Measurements from ENCODE around the gene DGKD.

The DGKD gene

DNA sequence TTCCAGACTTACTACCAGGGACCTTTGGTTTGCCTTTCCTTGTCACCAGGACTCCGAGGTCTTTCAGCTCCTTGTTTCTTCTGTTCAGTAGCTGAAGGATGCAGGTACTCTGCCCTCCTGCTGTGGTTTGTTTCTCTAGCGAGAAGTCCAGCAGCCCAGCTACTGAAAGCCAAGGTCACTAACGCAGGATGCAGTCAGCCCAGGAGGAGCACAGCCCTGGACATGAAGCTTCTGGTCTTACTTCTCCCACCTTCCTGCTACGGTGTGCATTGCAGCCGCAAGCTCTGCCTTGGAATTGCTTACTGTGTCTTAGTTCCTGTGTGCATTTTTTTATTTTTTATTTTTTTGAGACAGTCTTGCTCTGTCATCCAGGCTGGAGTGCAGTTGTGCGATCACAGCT lies 62.4 kb downstream of the DGKD start:
- no peaks in the 10 kb centered on the region for H3K9me3 ChIP-seq (ENCODE audit: low read length)
- peaks cover 3% of the 10 kb centered on the region for H3K36me3 ChIP-seq (ENCODE audit: insufficient read depth, low read length)
- peaks cover 9% of the 10 kb centered on the region for H3K4me1 ChIP-seq (ENCODE audit: insufficient read depth, low read length)
- no peaks in the 10 kb centered on the region for H3K27me3 ChIP-seq (ENCODE audit: insufficient read depth, low read length)
- no peak overlapping the region for H3K4me3 ChIP-seq (ENCODE audit: low read length)
- H2AFZ ChIP-seq (ENCODE audit: low read depth, low read length), result no peak overlapping the region

DNA sequence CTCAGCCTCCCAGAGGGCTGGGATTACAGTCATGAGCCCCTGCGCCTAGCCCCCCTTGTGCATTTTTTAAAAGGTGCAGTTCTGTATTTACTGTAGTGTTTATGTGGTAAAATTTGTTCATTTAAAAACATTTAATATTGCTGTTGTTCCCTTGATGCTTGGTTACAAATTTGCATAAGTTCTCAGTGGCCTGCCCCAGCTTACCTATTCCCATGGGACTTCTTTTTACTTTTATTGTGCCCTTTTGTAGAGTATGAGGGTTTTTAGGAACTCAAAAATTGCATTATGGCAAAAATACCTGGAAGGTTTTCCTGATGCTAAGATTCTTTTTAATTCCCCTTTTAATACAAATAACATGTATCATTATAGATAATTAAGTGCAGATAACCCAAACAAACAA lies 63.0 kb downstream of the DGKD start:
- H3K4me1 ChIP-seq (ENCODE audit: insufficient read depth, low read length), result peaks cover 9% of the 10 kb centered on the region
- H3K27me3 ChIP-seq (ENCODE audit: insufficient read depth, low read length), result no peaks in the 10 kb centered on the region
- no peak overlapping the region for H3K4me3 ChIP-seq (ENCODE audit: low read length)
- peaks cover 3% of the 10 kb centered on the region for H3K36me3 ChIP-seq (ENCODE audit: insufficient read depth, low read length)
- no peak overlapping the region for H2AFZ ChIP-seq (ENCODE audit: low read depth, low read length)
- no peaks in the 10 kb centered on the region for H3K9me3 ChIP-seq (ENCODE audit: low read length)

DNA sequence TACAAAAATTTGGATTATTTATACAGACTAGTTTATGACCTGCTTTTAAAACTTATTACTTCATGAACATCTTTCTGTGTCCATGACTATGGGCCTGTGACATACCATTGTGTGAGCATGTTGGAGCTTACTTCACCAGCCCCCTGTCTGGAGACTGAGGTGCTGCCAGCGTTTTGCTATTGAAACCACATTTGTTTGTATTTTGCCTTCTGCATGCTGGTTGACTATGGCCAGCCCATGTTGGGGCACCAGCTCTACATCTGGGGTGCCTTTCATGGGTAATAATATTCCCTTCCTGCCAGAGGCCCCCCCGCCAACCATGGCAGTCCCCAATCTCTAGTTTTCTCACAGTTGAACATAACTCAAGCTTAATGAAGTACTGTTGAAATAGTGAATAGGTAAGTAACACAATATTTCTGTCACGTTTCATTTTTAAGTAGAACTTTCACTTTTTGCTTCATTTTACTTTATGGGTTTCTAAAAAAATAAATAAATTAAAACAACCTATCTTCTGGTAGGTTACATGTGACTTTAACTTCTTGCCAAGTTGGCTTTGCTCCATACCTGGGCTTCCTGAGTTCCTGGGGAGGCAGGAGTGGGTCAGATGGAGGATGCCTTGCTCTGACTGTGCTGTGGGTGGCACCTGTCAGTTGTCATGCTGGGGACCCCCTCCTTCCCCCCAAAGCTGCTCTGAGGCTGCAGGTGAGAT lies 63.9 kb downstream of the DGKD start:
- Histone ChIP-seq H3K9me3 (ENCODE audit: low read length) (no peaks in the 10 kb centered on the region), H2AFZ (ENCODE audit: low read depth, low read length) (no peak overlapping the region), H3K27me3 (ENCODE audit: insufficient read depth, low read length) (no peaks in the 10 kb centered on the region), H3K4me3 (ENCODE audit: low read length) (no peak overlapping the region), H3K36me3 (ENCODE audit: insufficient read depth, low read length) (peaks cover 3% of the 10 kb centered on the region), H3K4me1 (ENCODE audit: insufficient read depth, low read length) (peaks cover 9% of the 10 kb centered on the region)

DNA sequence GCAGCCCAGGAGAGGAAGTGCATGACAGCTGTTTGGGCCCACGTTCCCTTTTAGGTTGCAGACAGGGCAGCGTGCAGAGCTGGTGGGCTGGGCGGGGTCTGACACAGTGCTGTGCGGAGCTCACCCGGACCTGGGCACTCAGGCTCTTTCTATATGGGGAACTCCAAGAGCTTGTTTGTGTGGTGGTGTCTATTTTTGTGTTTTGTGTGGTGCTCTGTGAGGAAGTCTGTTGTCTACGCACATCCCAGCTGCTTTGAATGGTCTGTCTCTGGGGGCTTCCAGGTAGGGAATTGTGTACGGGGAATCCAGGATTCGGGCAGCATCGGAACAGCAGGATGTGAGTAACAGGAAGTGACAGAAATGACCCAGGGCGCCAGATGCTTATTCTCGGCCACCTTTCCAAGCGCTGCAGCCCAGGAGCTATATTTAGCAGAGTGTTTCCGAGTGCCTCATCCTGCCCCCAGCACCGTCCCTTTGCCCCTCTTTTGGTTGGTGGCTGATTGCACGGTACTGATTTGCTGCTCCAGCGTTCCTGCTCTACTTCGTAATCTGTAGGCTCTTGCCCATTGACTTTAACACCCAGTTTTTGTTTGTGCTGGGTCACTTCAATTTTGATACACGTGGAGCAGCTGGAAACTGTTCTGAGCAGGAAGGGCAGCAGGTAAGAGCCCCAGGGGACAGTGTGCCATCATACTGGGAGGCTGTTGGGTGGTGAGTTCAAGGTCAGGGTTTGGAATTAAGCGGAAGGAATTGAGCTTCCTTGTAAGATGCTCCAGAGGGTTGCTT lies 64.7 kb downstream of the DGKD start:
- peaks cover 3% of the 10 kb centered on the region for H3K36me3 ChIP-seq (ENCODE audit: insufficient read depth, low read length)
- no peak overlapping the region for H3K4me3 ChIP-seq (ENCODE audit: low read length)
- H3K27me3 ChIP-seq (ENCODE audit: insufficient read depth, low read length), result no peaks in the 10 kb centered on the region
- H3K9me3 ChIP-seq (ENCODE audit: low read length), result no peaks in the 10 kb centered on the region
- H2AFZ ChIP-seq (ENCODE audit: low read depth, low read length), result no peak overlapping the region
- H3K4me1 ChIP-seq (ENCODE audit: insufficient read depth, low read length), result peaks cover 9% of the 10 kb centered on the region

DNA sequence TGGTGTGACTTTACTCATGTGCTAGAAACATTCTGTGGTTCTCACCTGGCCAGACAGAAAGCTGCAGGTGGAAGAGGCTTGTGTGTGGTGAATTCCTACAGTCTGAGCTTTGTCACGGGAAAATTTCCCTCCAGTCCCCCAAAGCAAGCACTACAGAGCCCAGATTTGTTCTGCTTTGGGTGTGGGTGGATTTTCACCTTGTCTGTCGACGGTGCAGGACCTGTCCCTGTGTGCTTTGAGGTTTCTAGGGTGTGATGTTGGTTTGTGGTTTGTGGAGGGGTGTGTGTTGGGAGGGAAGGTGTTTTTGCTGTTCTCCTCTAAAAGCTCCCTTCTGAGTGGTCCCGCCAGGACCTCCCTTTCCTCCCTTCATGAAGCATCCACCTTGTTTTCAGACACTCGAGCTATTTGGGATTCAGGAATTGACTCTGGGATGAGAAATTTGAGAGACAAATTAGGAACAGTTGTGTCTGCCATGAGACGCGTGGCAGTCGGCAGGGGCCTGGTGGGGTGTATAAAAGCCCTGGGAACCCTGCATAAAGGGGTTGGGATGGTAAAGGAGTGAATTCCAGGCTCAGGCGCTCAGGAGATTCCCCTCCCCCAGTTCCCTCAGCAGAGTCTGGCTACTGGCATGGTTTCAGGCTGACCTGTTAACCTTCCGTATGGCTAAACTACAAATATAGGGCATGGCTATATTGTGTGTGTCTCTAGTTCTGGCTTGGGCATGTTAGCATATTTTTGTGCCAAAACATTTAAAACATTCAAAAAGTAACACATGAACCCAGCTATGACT lies 65.5 kb downstream of the DGKD start:
- Histone ChIP-seq H3K27me3 (ENCODE audit: insufficient read depth, low read length) (no peaks in the 10 kb centered on the region), H3K4me1 (ENCODE audit: insufficient read depth, low read length) (peaks cover 9% of the 10 kb centered on the region), H3K36me3 (ENCODE audit: insufficient read depth, low read length) (peaks cover 3% of the 10 kb centered on the region), H2AFZ (ENCODE audit: low read depth, low read length) (no peak overlapping the region), H3K9me3 (ENCODE audit: low read length) (peaks cover 3% of the 10 kb centered on the region), H3K4me3 (ENCODE audit: low read length) (no peak overlapping the region)

DNA sequence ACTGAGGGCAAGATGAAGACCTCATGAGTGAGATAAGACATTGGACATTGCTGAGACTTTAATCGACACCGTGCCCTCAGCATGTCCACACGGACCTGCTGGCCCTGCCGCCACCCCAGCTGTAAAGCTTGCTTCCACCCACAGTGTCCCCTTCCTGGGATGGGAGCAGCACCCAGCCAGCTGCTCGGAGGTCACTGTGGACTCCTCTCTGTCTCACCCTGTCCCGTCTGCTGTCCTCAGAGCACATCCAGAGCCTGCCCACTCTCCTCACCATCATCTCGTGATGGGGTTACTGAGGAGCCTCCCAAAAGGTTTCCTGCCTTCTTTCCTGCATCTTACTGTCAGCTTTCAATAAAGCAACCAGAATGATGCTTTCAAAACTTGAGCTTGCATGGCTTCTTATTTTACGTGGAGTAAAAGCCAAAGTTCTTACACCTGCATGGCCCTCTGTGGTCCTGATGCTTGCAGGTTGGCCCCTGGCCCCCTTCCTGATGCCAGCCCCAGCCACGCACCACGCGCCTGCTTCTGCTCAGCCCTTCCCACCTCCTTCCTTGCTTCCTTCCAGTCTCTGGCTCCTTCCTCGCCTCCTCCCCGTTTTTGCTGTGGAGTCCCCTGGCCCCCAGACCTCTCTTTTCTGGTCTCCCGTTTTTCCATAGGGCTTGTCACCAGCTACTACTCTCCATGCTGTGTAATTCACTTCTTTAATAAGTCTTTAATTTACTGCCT lies 67.0 kb downstream of the DGKD start:
- H3K9me3 ChIP-seq (ENCODE audit: low read length), result peaks cover 3% of the 10 kb centered on the region
- H3K27me3 ChIP-seq (ENCODE audit: insufficient read depth, low read length), result no peaks in the 10 kb centered on the region
- H2AFZ ChIP-seq (ENCODE audit: low read depth, low read length), result no peak overlapping the region
- H3K4me3 ChIP-seq (ENCODE audit: low read length), result no peak overlapping the region
- H3K4me1 ChIP-seq (ENCODE audit: insufficient read depth, low read length), result peaks cover 9% of the 10 kb centered on the region
- no peaks in the 10 kb centered on the region for H3K36me3 ChIP-seq (ENCODE audit: insufficient read depth, low read length)

DNA sequence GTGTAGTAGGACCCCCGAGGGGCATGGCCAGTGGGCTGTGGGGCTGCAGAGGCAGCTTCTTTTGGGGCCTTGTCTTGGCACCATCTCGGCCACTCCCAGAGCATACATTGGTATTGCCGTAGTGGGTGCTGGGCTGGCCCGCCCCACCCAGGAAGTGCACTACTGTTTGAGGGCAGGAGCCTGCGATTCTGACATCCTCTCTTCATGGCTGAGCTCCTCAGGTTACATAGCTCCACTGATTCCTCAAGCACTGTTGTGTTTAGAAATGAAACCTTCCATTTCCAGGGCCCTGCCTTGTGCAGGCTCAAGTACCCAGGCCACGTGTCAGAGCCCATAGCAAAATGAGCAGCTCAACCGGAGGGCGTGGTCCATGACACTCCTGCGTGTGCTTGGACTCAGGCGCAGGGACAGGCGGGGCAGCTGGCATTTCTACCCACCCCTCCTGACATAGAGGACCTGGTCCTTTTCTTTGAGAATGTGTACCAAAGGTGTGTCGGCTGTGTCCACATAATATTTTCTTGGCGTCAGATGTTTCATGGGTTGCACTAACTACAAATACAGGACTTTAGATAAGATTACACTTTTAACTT lies 67.9 kb downstream of the DGKD start:
- peaks cover 6% of the 10 kb centered on the region for H3K9me3 ChIP-seq (ENCODE audit: low read length)
- H3K4me3 ChIP-seq (ENCODE audit: low read length), result no peak overlapping the region

DNA sequence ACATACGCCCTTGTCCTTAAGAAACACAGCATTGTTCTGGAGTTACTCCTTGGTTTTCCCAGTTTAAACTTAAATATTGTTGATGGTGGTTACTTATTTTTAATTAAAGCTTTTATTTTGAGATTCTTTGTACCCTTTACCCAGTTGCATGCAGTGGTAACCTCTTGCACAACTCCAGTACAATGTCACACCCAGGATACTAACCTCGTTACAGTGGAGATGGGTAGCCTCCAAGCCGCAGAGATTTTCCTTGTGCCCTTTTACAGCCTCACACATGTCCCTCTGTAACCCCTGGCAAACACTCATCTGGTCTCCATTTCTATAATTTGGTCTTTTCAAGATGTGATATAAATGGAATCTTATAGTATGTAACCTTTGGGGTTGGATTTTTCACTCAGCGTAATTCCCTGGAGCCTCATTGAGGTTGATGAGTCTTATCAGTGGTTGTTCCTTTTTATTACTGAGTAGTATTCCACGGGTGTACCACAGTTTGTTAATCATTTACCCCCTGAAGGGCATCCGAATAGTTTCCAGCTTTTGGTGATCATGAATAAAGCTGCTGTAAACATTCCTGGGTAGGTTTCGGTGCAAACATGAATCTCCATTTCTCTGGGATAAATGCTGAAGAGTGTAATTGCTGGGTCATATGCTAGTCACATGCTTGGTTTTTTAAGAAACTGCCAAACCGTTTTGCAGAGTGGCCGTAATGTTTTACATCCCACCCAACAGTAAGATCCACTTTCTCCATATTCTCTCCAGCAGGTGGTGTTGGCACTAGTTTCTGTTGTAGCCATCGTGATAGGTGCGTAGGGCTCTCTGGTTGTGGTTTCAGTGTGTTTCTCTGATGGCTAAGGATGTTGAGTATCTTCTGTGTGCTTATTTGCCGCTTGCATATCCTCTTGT lies 68.6 kb downstream of the DGKD start:
- Histone ChIP-seq H3K27me3 (ENCODE audit: insufficient read depth, low read length) (no peaks in the 10 kb centered on the region), H3K4me3 (ENCODE audit: low read length) (no peak overlapping the region), H2AFZ (ENCODE audit: low read depth, low read length) (no peak overlapping the region), H3K4me1 (ENCODE audit: insufficient read depth, low read length) (peaks cover 9% of the 10 kb centered on the region), H3K9me3 (ENCODE audit: low read length) (peaks cover 6% of the 10 kb centered on the region), H3K36me3 (ENCODE audit: insufficient read depth, low read length) (no peaks in the 10 kb centered on the region)

More for the DNA sequence above, 67.9 kb downstream of the DGKD start:
- H3K36me3 ChIP-seq (ENCODE audit: insufficient read depth, low read length), result no peaks in the 10 kb centered on the region
- no peaks in the 10 kb centered on the region for H3K27me3 ChIP-seq (ENCODE audit: insufficient read depth, low read length)
- H2AFZ ChIP-seq (ENCODE audit: low read depth, low read length), result no peak overlapping the region
- peaks cover 9% of the 10 kb centered on the region for H3K4me1 ChIP-seq (ENCODE audit: insufficient read depth, low read length)

DNA sequence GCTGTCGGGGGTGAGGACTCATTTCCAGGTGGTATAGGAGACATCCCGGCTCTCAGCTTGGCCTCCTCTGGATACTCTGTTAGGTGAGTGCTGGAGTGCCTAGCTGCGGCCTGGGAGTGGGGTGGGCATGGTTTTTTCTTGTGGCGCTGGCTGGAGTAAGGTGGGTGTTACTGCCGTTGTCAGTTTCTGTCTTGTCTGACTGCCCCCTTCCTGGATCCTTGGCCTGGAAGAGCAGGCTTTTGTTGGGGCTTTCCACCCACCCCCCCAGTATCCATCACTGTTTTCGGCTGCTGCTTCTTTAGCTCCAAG lies 69.2 kb downstream of the DGKD start:
- Histone ChIP-seq H3K27me3 (ENCODE audit: insufficient read depth, low read length) (no peaks in the 10 kb centered on the region), H2AFZ (ENCODE audit: low read depth, low read length) (no peak overlapping the region), H3K9me3 (ENCODE audit: low read length) (peaks cover 6% of the 10 kb centered on the region), H3K4me1 (ENCODE audit: insufficient read depth, low read length) (peaks cover 9% of the 10 kb centered on the region), H3K36me3 (ENCODE audit: insufficient read depth, low read length) (no peaks in the 10 kb centered on the region), H3K4me3 (ENCODE audit: low read length) (no peak overlapping the region)

DNA sequence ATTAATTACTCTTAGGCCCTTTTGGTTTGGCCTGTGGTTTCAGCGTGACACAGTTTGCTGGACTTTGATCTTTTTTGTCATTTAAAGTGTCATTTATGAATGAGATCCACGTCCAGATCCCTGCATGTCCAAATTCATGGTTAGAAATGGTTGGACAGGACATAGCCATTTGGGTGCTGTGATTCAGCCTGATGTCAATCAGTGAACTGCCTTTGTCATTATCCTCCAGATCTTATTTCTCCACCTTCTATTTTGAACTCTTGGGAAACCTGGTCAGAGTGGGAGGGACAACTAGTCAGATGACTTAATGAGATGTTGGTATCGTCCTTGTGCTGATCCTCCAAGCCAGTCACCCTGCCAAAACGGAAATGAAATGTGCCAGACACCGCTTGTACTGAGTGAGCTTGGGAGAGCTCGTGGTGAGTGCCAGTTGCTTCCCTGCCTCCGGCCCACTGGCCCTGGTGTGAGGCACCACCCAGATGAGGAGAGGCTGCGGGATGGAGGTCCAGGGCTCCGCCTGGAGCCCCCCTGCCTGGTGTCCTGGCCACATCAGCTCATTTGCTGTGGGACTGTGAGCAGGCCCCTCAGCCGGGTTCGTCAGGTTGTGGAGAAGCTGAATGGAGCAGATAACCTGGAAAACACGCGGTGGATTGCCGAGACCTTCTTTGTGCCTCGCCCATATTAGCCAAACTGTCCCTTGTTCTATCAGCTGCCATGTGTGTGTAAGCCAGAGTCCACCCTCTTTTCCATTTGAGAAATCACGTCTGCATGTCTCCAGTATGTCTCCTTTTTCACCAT lies 70.1 kb downstream of the DGKD start:
- Histone ChIP-seq H3K36me3 (ENCODE audit: insufficient read depth, low read length) (no peaks in the 10 kb centered on the region), H3K4me1 (ENCODE audit: insufficient read depth, low read length) (peaks cover 9% of the 10 kb centered on the region), H3K27me3 (ENCODE audit: insufficient read depth, low read length) (no peaks in the 10 kb centered on the region), H3K4me3 (ENCODE audit: low read length) (no peak overlapping the region), H3K9me3 (ENCODE audit: low read length) (peaks cover 6% of the 10 kb centered on the region), H2AFZ (ENCODE audit: low read depth, low read length) (no peak overlapping the region)

DNA sequence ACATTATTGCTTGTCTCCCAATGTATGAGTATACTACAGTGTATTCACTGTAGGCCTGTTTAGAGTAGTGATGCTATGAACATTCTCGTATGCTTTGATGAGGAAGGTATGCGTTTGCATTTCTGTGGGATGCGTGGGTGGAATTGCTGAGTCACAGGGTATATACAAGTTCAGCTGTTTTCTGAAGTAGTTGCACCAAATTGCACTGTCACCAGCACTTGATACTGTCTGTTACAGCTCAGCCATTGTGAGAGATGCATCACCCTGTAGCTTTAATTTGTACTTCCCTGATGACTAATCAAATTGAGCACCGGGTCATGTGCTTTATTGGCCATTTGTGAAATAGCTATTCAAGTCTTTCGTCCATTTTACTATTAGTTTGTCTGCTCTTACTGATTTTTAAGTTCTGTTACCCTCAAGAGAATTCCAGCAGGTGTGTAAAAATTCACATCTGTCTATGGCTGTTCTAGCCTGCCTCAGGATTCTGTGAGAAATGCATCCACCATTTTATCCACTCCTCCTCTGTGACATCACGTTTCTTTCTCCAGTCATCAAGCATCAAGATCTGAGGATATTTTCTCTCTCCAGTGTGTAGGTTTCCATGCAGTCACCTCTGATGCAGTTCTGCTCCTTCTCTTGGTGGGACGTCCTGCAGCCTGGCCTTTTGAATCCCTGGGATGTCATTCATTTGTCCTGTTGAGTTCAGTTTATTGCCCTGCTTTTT lies 72.5 kb downstream of the DGKD start:
- peaks cover 6% of the 10 kb centered on the region for H3K9me3 ChIP-seq (ENCODE audit: low read length)
- no peak overlapping the region for H2AFZ ChIP-seq (ENCODE audit: low read depth, low read length)
- no peaks in the 10 kb centered on the region for H3K27me3 ChIP-seq (ENCODE audit: insufficient read depth, low read length)
- no peak overlapping the region for H3K4me3 ChIP-seq (ENCODE audit: low read length)
- H3K36me3 ChIP-seq (ENCODE audit: insufficient read depth, low read length), result no peaks in the 10 kb centered on the region
- H3K4me1 ChIP-seq (ENCODE audit: insufficient read depth, low read length), result no peaks in the 10 kb centered on the region

Data from neuron (in vitro differentiated cells).